Cardiac fibroblast (primary cell): ENCODE measurements around the gene ADGRA3.

ENCODE experiments used
- DNase-seq, 2 donors: peaks; one replicate each; pipeline versions ENCODE4 v3.0.0 to v3.0.0-alpha.2; 2010; ENCODE audit warnings: low read depth in 2 of 2
- H3K4me3 ChIP-seq, 2 donors: replicated peaks in 1 of 2; 1 replicate in 1 of 2; 2 replicates in 1 of 2; pipeline ENCODE4 v1.5.1; 2011; ENCODE audit warnings: low read depth in 2 of 2, low read length in 2 of 2, mild to moderate bottlenecking in 2 of 2, moderate library complexity in 1 of 2
- TF ChIP-seq, protein P1 (sequence below): IDR thresholded peaks from one replicate; pipeline ENCODE4 v1.5.1; 2011; ENCODE audit warnings: low read depth, mild to moderate bottlenecking, low read length, inconsistent platforms

The ADGRA3 gene

DNA sequence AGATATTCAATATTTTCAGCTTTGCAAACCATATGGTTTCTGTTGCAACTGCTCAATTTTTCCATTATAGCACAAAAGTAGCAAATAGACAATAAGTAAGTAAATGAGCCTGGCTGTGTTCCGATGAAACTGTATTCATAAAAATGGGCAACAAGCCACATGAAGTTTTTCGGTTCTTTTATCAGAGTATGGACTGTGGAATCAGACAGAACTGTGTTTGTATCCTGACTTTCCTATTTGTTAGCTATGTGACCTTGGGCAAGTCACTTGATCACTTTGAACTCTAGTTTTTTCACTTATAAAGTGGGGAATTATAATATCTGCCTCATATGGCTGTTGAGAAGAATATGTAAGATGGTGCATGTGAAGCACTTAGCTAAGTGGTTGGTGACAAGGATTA lies 23.4 kb upstream of the ADGRA3 start:
- DNase-seq: no peak
- no peak overlapping the region for H3K4me3 ChIP-seq
- TF ChIP-seq, protein P1, sequence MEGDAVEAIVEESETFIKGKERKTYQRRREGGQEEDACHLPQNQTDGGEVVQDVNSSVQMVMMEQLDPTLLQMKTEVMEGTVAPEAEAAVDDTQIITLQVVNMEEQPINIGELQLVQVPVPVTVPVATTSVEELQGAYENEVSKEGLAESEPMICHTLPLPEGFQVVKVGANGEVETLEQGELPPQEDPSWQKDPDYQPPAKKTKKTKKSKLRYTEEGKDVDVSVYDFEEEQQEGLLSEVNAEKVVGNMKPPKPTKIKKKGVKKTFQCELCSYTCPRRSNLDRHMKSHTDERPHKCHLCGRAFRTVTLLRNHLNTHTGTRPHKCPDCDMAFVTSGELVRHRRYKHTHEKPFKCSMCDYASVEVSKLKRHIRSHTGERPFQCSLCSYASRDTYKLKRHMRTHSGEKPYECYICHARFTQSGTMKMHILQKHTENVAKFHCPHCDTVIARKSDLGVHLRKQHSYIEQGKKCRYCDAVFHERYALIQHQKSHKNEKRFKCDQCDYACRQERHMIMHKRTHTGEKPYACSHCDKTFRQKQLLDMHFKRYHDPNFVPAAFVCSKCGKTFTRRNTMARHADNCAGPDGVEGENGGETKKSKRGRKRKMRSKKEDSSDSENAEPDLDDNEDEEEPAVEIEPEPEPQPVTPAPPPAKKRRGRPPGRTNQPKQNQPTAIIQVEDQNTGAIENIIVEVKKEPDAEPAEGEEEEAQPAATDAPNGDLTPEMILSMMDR: no peak

DNA sequence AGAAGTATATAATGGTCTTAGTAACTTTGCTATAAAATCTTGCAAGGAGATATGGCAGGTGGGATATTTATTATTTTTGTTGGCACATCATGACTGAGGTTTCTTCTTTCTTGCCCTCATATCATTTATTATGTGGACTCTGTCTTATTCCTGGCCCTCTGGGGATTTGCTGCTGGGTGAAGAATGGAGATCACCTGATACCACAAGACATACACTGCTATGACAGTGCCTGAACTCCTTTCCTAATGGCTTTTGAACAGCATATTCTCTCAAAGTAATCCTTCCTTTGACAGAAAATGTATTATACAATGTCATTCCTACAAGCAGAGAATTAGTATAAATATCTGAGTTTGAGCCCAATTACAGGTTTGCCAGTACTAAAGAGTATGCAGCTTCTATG lies 22.0 kb upstream of the ADGRA3 start:
- DNase-seq: no peak
- no peak overlapping the region for H3K4me3 ChIP-seq
- TF ChIP-seq, protein P1: no peak

DNA sequence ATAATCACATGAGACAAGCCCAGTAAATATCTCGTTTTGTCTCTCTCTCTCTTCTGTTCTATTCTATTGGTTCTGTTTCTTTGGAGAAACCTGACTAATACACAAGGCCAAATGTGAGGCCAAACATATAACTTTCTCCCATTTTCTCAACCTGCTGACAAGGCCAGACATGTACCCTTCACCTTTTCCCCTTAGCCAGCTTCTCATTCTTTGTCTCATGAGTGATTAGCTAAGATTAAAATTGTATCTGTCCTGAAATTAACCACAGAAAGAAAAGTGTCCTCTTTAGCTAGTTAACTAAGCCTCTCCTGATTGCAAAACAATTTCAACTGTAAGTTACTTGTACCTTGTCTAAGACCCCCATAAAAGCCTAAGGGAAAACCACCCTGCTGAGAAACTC lies 18.5 kb upstream of the ADGRA3 start:
- DNase-seq: no peak
- no peak overlapping the region for H3K4me3 ChIP-seq
- TF ChIP-seq, protein P1: no peak

DNA sequence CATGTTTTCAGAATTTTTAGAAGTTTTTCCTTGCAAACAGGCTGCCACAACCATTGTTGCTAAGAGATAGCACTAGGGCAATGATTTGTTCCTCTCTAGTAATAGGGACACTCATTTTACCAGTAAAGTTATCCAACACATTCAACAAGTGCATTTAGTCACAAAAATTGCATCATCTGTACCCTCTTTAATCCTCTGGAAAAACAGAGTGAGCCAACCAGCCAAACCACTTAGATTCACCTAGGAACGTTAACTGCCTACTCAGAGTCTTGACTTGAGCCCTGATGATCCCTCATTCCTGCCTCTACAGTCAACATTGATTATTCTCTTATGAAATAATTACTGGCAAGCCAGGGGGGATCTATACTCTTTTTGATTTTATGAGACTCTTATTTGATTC lies 17.0 kb upstream of the ADGRA3 start:
- TF ChIP-seq, protein P1: no peak
- no peak for DNase-seq

DNA sequence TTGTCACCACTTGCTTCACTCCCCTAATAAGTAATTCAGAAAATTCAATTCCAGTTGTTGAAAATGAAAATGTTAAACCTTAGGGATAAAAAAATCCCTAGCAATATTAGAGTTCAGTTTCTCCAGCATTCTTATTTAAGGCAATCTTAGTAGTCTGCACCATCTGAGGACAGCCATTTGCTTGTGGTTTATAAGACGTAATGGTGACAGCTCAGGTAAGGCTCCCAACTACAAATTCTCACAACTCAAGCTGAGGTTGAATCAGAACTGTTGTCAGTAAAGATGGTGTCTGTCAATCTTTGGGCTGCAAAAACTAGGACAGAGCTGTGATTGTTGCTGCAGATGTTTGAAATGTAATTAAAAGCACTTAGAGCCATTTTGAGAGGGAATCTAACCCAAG lies 16.3 kb upstream of the ADGRA3 start:
- TF ChIP-seq, protein P1: no peak
- DNase-seq: no peak

More for the DNA sequence above, 17.0 kb upstream of the ADGRA3 start:
- no peak overlapping the region for H3K4me3 ChIP-seq

DNA sequence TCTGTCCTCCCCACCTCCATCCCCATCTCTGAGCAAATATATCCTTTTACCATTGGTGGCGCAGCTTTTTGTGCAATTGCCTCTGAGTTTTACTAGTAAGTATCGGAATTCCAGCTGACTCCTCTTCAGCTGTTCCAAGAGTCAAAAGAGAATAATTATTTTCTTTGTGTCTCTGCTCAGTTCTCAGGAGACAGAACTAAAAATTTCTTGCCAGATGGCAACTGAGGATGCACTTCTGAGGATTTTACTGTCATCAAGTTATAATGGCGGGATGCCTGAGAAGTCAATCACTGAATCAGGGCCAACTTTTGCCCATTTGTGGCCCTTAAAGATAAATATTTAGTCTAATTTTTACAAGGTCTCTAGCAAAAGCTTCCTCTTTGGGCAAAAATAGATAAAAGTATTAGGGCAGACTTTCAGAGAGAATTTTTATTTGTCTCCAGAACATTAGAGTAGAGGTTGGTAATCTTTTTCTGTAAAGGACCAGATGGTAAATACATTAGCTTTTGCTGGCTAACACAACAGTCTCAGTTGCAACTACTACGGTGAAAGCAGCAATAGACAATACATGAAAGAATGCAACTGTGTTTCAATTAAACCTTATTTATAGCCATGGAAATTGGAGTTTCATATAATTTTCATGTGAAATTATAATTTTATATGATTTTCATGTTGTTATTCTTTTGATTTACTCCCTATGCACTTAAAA lies 15.6 kb upstream of the ADGRA3 start:
- no peak overlapping the region for H3K4me3 ChIP-seq
- peak in 1 of 2 donors; percentile 6 for DNase-seq
- TF ChIP-seq, protein P1: no peak

More for the DNA sequence above, 16.3 kb upstream of the ADGRA3 start:
- no peak overlapping the region for H3K4me3 ChIP-seq

DNA sequence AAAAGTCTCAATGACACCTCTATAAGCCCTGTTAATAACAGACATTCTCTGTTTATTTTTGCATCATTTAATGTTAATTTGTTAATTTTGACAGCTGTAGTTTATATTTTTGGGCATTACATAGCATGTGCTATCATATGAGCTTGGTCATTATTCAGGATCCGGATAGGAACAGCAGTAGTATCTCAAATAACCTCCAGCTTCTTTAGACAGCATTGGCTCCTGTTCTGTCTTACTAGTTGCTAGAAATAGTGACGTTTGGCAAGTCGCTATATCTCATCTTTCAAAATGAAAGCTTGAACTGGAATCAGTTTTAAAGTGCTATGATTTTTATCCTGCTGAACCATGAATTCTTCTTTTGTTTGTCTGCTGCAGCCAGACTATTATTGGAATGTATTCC lies 9.0 kb upstream of the ADGRA3 start:
- no peak overlapping the region for H3K4me3 ChIP-seq
- TF ChIP-seq, protein P1: no peak
- no peak for DNase-seq
